Measurements from ENCODE around the gene CAPN9.
"Not testable (repeated sequence)": the region's sequence is repeated elsewhere in the genome, so short reads cannot be mapped to it uniquely, and the experiment has no call there.

CAPN9 gene

DNA sequence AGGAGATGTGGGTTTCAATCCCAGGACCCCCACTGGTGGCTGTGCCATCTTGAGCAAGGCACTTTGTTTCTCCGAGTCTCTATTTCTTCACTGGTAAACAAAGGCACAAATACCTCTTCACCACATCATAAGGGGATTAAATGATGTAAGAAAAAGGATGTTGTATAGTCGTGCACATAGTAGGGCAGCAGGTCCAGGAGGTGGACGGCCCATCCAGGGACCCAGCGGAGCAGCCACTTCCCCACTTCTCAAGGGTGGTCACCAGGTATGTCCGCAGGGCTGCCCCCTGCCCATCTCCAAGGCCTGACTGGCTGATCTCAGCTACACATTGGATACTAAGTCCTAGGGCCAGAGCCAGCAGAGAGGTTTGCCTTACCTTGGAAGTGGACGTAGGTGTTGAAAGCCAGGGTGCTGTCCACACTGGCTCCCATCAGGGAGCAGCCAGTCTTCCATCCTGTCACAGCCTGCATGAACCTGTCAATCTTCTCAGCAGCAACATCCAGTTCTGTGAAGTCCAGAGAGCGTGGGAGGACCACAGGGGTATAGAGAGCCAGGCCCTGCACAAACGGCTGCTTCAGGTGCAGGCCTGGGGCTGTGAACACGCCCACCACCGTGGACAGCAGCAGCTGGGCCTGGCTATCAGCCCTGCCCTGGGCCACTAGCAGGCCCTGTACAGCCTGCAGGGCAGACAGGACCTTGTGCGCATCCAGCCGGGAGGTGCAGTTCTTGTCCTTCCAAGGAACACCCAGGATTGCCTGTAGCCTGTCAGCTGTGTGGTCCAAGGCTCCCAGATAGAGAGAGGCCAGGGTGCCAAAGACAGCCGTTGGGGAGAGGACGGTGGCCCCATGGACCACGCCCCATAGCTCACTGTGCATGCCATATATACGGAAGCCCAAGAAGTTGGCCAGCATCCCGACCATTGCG, 37.3 kb upstream of the CAPN9 start:
- no peak for DNase-seq

DNA sequence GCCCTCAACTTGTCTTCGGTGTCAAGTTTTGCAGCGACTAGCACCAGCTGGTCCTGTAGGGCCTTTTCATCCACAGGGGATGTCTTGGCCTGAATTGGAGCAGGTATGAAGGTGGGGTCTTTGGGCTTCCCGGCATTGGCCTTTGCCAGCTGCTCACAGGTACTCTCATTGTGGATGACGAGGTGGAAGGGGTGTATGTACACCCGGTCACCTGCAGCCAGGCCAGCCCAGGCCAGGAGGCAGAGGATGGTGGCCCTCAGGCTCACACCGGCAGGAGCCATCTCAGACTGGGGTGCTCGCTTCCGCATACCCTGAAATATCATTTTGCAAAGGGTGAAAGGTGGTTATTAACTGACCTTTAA, 36.7 kb upstream of the CAPN9 start:
- DNase-seq, result no peak

DNA sequence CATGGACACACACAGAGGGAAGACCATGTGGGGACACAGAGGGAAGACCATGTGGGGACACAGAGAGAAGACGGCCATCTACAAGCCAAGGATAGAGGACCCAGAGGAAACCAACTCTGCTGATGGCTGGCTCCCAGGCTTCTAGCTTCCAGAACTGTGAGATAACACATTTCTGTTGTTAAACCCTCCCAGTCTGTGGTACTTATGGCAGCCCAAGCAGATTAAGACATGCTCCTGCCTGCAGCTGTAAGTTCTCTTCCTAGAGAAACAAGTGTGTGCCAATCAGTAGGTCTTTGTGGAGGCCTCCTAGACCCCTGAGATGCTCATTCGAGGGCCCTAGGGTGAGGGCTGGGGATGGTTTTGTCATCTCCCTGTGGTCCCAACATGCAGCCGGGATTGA, 35.9 kb upstream of the CAPN9 start:
- no peak for DNase-seq

DNA sequence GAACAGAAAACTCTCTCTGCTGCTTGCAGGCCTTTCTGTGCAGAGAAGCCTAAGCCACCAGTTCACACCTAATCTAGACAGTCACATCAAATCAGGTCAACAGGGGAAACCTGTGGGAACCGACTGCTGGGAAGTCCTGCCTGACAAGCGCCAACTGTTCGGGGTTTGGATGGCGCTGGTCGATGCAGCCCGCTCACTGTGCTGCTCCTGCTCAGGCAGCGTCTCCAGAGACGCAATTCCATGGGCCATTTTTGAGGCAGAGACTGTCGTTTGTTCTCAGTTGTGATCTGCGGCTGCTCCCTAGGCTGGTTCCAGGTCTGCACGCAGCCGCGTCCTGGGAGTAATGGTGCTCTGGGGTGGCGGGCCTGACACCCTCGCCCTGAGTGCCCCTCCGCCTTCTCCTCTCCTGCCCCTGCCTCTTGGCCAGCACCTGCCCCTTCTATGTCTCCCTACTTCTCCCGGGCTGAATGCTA, 34.7 kb upstream of the CAPN9 start:
- no peak for DNase-seq

DNA sequence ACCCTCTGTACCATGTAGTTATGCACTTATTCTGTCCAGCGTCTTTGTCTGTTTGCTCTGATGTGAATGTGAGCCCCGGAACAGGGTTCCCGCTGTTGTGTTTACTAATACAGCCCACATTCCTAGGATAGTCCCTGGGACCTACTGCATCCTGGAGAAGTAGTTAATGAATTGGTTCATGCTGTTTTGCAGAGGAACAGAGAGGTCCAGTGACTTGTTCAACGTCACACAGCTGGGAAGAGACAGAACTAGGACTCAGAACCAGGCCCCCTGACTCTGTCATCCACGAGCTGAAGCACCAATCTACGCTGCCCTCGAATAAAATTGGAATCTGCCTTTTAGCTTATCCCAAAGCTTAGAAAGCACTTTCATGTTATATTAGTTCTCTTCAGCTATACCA, 34.0 kb upstream of the CAPN9 start:
- DNase-seq, result no peak

DNA sequence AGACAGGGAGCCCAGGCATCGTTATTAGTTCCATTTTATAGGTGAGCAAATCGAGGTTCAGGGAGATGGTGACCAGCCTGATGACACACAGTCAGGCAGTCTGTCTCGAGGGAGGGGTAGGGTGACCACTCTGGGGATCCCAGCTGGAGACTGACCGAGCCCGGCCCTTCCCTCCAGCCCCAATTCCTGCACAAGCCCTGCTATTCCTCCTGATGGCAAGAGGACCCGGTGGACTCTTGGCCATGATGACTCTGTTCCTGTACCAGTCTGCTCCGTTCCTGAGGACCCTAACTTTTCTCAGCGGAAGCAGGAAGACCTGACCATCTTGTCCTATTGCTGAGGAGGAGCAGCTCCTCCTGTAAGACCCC, 33.7 kb upstream of the CAPN9 start:
- DNase-seq, result no peak

DNA sequence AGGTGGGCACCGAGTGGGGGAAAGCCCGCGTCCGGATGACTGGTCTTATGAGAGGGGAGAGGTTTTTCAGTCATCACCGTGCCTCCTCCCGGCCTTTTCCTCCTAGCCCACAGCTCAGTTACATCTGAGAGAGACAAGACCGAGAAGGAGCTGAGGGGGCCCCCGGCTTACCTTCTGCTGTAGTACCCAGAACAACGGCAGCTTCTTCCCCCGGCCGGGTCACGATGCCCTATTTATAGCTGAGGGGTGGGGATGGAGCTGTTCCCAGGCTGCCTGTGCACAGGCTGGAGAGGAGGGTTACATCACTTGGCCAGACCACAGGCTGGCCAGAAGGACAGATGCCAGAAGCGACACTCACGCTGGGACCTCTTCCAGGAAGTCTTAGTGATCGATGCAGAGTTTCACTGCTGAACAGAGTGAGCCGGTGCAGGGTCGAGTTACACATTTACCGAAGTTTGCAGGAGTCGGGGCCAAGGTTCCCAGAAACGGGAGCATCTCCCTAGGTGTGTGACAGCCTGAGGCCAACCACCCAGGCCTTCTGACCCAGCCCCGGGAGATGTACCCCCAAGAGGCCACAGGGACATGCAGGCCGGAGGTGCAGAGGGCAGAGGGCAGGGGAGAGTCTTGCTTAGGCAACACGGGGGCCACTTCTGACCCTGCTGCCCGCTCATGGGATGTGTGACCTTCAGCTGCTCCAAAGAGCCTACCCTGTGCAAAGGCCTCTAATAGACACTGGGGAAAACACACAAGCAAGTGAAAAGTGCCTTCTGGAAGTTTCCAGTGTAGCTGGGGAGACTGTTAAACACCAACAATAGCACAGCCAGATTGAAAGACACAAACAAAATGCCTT, 33.0 kb upstream of the CAPN9 start, which contains the start of gene AGT:
Gene AGT, minus strand, starts transcription at position 208 of the 850 bp plus-strand sequence. CDS start 3,299 bp downstream, outside the sequence.
- DNase-seq, result peak; percentile 76

DNA sequence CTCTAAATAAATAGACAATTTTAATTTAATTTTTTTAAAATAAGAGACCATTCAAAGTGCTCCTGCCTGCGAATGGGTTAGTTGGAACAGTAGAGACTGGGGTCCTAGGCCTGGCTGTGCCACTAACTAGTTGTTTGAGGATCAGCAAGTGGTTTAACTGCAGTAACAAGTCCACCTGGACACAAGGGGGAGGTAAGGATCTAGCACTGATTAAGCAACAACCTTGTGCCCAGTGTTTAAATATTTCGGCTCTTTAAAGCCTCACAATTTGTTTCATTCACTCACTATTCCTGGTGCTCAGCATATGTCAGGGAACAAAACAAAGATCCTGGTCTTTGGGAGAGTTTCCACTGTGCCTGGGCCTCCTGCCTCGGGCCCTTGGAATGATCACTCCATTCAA, 31.7 kb upstream of the CAPN9 start:
- no peak for DNase-seq

DNA sequence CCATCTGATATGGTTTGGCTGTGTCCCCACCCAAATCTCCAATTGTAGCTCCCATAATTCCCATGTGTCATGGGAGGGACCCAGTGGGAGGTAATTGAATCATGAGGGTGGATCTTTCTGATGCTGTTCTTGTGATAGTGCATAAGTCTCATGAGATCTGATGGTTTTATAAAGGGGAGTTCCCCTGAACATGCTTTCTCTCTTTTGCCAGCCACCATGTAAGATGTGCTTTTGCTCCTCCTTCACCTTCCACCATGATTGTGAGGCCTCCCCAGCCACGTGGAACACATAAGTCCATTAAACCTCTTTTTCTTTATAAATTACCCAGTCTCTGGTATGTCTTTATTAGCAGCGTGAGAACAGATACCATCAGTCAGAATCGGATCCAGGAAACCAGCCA, 30.7 kb upstream of the CAPN9 start:
- not testable (repeated sequence) for DNase-seq

DNA sequence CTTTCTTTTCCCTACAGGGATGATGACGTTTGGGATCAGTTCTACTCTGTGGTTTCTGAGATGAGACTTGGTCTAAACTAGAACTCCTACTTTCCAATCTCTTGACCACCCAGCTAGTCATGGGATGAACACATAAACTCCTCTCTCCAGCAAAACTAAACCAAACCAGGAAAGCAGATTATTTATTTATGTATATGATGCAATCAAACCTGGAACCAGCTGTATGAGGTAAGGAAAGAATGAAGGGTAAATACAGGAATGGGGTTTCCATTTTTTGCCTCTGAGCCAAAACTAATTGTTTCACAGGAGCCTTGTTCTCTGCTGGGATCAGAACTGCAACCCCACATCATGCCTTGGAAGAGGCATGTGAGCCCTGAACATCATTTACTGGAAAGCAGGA, 29.9 kb upstream of the CAPN9 start:
- DNase-seq, result peak; percentile 9

DNA sequence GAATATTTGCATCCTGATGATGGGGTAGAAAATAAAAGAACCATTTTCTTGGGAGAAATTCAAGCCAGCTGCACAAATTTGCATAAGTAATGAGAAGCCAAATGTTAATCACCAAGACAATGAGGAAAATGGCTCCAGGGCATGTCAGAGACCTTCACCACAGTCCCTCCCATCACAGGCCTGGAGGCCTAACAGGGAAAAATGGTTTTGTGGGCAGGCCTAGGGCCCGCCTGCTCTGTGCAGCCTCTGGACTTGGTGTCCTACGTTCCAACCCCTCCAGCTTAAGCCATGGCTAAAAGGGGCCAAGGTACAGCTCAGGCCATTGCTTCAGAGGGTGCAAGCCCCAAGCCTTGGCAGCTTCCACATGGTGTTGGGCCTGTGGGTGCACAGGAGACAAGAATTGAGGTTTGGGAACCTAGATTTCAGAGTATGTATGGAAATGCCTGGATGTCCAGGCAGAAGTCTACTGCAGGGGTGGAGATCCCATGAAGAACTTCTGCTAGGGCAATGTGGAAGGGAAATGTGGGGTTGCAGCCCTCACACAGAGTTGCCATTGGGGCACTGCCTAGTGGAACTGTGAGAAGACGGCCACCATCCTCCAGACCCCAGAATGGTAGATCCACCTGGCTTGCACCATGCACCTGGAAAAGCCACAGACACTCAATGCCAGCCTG, 25.2 kb upstream of the CAPN9 start:
- not testable (repeated sequence) for DNase-seq

DNA sequence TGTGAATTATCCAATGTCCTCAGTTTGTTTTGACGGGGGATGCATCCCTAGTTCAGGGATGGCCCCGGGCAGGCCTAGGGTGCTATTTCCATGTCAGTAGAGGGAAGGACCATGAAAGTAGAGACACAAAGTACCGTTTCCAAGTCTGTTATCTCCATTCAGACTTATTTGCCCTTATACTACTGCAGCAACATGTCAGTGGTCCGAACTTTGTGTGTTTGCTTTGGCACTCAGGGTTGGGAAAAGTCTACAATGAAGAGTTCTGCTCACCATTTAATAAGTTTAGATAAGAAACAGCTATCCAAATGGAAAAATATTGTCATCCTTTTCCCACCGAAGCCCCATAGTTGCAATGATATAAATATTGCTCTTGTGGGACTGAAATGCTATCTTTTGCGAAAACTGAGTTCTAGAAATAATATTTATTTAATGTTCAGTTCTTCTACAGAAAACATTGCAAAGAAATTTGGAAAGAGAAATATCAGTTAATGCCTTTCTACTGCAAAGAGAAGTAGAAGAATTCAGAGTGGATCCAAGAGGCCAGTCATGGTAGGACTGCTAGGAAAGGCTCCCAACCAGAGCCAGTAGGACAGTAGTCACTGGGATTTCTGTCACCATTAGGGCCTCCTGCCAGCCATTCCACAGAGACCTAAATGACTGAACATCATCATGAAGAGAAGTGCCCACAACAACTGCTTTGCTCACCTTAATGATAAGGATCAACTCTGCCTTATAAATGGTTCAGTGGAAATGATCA, 21.8 kb upstream of the CAPN9 start:
- DNase-seq, result no peak

DNA sequence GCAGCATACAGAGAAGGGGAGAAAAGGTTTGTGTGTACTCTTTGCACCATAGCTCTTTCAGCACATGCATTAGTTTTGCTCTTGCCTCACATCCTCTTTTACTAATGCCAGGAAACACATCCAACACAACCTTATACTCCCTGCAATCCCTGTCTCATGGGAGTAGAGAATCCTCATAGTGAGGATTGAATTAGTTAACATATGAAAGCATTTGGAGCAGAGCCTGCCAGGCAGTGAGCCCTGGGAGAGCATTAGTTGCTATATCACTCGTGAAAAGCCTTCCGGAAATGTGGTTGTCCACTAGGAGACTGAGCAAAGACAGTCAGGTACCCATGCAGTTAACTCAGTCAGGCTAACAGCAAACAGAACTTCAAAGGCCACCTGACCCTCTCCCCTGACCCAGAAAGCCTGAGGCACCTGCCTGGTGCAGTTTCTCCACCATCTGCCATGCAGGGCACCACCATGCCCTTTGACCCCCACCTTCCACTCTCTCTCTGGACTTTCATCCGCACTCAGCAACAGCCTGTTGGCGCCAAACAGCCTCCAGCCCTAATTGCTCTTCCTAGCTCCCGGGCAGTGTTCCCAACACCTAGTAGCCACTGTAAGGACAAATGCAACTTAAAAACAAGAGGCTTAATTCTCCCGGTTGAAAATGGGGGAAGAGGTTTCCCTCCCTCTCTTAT, 18.3 kb upstream of the CAPN9 start:
- peak; percentile 8 for DNase-seq

DNA sequence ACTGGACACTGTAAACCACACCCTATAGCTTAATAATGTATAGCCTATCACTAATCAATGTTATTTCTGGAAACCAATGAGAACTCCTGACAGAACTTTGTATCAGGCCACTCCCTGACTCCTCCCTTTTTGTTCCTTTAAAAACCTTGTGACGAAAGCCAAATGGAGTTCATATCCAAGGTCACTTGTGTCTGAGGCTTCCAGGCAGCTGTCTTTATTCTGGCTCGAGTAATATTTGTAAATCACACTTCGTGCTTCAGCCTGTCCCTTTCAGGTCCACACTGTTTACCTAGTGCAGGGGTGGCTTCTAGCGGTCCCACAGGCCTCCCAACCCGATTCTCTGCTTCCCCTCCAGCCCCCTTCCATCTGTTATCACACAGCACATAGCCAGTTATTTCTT, 16.2 kb upstream of the CAPN9 start:
- no peak for DNase-seq

DNA sequence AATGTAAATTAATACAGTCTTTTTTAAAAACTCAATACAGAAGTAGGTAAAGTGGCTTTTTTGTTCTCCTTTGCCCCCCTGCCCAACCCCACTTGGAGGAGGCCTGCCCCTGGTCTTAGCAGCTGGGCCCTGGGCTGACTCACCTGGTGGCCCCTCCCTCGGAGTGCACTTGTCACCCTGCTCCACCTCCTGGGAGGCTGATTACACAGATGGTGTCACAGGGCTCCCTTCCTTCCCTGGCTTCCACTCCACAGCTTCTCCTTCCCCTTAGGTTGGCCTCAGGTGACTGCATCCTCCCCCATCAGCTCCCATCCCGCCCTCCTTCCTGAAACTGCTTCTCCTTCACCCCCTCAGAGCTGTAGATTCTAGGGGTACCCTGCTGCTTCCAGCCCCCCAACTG, 11.7 kb upstream of the CAPN9 start:
- no peak for DNase-seq

DNA sequence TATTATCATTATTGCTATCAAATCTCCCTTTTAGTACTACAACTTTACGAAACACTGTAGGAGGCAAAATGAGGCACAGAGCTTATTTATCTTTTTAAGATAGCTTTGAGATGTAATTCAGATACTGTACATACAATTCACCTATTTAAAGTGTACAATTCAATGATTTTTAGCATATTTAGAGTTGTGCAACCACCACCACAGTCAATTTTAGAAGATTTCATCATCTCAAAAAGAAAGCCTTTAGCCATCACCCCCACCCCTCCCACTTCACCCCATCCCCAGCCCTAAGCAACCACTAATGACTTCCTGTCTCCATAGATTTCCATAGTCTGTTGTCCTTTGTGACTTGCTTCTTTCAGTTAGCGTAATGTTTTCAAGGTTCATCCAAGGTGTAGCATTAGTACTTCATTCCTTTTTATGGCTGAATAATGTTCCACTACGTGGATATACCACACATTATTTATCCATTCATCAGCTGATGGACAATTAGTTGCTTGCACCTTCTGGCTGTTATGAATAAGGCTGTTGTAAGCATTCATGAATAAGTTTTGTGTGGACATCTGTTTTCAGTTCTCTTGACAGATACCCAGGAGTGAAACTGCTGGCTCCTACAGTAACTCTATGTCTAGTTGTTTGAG, 9.4 kb upstream of the CAPN9 start:
- DNase-seq, result no peak

DNA sequence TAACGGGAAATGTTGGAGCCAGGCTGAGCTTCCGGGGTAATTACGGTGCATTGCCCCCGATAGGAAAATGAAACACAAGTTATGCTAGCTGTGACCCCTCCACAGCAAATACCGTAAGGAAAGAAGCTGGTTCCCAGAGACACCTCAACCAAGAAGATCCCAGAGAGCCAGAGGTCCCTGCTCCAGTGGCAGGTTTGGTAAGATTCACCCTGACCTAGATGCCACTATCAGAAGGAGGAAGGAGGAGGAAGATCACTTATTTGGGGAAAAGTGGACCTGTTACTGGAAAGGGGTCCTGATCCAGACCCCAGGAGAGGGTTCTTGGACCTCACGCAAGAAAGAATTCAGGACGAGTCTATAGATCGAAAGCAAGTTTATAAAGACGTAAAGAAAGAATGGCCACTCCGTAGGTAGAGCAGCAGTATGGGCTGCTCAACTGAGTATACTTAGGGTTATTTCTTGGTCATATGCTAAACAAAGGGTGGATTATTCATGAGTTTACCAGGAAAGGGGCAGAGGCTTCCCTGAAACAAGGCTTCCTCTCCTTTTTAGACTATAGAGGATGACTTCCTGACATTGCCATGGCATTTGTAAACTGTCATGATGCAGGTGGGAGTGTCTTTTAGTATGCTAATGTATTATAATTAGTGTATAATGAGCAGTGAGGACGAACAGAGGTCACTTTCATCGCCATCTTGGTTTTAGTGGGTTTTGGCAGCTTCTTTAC, 7.5 kb upstream of the CAPN9 start:
- DNase-seq, result no peak

DNA sequence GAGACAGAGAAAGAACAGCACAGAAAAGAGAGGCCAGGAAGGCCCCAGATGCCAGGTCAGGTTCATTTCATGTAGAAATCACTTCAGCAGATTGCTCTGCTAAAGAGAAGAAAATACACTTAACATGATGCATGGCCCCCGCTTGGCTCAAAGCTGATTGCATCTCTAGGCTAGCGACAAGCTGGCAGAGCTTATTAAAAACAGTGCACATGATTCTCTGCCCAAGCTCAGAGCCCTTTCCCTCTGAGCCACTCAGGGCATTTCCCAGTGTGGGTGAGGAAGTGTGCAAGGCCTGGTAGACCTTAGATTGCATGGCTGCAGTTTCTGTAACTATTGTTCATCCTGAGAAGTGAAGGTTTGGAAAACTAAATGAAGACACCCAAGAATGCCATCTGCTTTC, 3.3 kb upstream of the CAPN9 start:
- no peak for DNase-seq

DNA sequence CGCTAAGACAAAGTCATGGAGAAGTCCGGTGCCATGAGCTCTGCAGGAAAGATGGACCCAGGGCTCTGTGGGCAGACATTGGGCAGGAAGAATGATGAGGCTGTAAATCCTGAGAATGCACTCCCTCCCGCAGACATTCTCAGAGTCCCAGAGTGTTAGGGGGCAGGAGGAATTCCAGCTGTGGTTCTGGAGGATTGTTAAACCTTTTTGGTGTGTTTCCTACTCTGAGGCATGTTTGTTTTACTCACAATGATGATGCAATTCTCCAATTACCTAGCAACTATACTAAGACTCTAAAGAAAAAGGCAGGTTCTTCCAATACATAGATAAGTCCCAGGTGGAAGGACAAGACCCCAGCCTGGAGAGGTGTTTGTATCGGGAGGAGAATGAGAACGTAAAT, 2.8 kb upstream of the CAPN9 start:
- peak; percentile 61 for DNase-seq

DNA sequence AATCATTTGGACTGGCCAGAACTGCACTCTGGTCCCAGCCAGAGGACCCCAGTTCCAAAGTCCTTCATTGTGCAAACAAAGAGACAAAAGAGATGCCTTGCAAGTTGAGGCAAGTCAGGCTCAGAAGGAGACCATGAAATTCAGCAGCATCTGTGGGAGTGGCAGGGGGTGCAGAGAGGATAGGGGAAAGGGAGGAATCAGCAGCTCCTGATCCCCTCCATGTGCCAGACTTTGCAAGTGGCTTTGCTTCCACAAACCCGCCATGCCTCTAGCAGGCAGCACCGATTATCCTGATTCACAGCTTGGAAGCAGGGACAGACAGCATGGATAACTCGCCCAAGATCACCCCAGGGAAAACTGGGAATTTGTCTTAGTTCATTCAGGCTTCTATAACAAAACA, 2.1 kb upstream of the CAPN9 start:
- DNase-seq, result no peak
